NT2/D1 (cell line): Measurements from ENCODE around the gene CKS1B.

ENCODE experiments used
- DNase-seq: peaks from one replicate; pipeline ENCODE4 v3.0.0-alpha.2; 2011; ENCODE audit warnings: low read depth, low spot score
- H3K27me3 ChIP-seq: 2 replicates; pipeline ENCODE4 v1.6.0; 2011; ENCODE audit warnings: mild to moderate bottlenecking; ENCODE audit not compliant: insufficient read length, insufficient read depth
- H3K36me3 ChIP-seq: 2 replicates; pipeline ENCODE4 v1.6.1; 2011; ENCODE audit warnings: mild to moderate bottlenecking, low read length, mixed read lengths; ENCODE audit not compliant: insufficient read depth, insufficient read length
- H3K4me1 ChIP-seq: 2 replicates; pipeline ENCODE4 v1.5.1; 2011; ENCODE audit not compliant: insufficient read depth, insufficient read length
- H3K4me3 ChIP-seq: 2 replicates; pipeline ENCODE4 v1.5.1; 2011; ENCODE audit warnings: low read depth; ENCODE audit not compliant: insufficient read length
- H3K9ac ChIP-seq: 2 replicates; pipeline ENCODE4 v1.6.0; 2011; ENCODE audit warnings: low read depth; ENCODE audit not compliant: insufficient read length
- H3K9me3 ChIP-seq: 2 replicates; pipeline ENCODE4 v1.5.1; 2011; ENCODE audit warnings: mild to moderate bottlenecking, low read length; ENCODE audit not compliant: insufficient read depth
- SUZ12 ChIP-seq: IDR thresholded peaks from 2 replicates; pipeline ENCODE4 v1.6.1; 2011; ENCODE audit not compliant: insufficient read length, insufficient read depth; ENCODE audit errors: extremely low read depth
- YY1 ChIP-seq: IDR thresholded peaks from 2 replicates; pipeline ENCODE4 v1.6.1; 2011; ENCODE audit not compliant: insufficient read length, insufficient read depth
- ZNF274 ChIP-seq: IDR thresholded peaks from 2 replicates; pipeline ENCODE4 v1.6.1; 2011; ENCODE audit warnings: mild to moderate bottlenecking, low read depth, low read length

The CKS1B gene

GRCh38 chr1:154969246-154969645 lies 5.2 kb upstream of the CKS1B start:
- no peak for DNase-seq
- Histone ChIP-seq H3K36me3 (peaks cover 53% of the 10 kb centered on the region), H3K4me1 (peaks cover 20% of the 10 kb centered on the region), H3K9ac (peak overlapping the region; percentile 98), H3K4me3 (peak overlapping the region; percentile 77), H3K9me3 (no peaks in the 10 kb centered on the region), H3K27me3 (no peaks in the 10 kb centered on the region)
- TF ChIP-seq SUZ12 = no peak
- TF ChIP-seq ZNF274 = no peak
- no peak for TF ChIP-seq YY1

GRCh38 chr1:154969860-154970452 lies 4.5 kb upstream of the CKS1B start:
- Histone ChIP-seq H3K9ac (peak overlapping the region; percentile 98), H3K36me3 (peaks cover 46% of the 10 kb centered on the region), H3K4me1 (peaks cover 20% of the 10 kb centered on the region), H3K4me3 (peak overlapping the region; percentile 77), H3K27me3 (no peaks in the 10 kb centered on the region), H3K9me3 (no peaks in the 10 kb centered on the region)
- no peak for DNase-seq
- no peak for TF ChIP-seq ZNF274

GRCh38 chr1:154970631-154971340 lies 3.7 kb upstream of the CKS1B start, which contains the start of gene SHC1:
Gene SHC1, minus strand, starts transcription at chr1:154970747. Its CDS starts 221 bp downstream, at chr1:154970526.
- Histone ChIP-seq H3K27me3 (no peaks in the 10 kb centered on the region), H3K4me1 (peaks cover 20% of the 10 kb centered on the region), H3K9me3 (no peaks in the 10 kb centered on the region), H3K9ac (peak within 1 kb of the TSS; percentile 98), H3K36me3 (peaks cover 38% of the 10 kb centered on the region), H3K4me3 (peak within 1 kb of the TSS; percentile 77)
- TF ChIP-seq ZNF274 (no peak), YY1 (no peak), SUZ12 (no peak)
- peak; percentile 96 for DNase-seq

- no peak for DNase-seq
- H3K4me3 ChIP-seq = peak overlapping the region; percentile 77
- peaks cover 37% of the 10 kb centered on the region for H3K36me3 ChIP-seq
- peak overlapping the region; percentile 98 for H3K9ac ChIP-seq
- H3K27me3 ChIP-seq = no peaks in the 10 kb centered on the region
- peaks cover 20% of the 10 kb centered on the region for H3K4me1 ChIP-seq
- no peak for TF ChIP-seq SUZ12
- TF ChIP-seq ZNF274 = no peak
- no peak for TF ChIP-seq YY1
- H3K9me3 ChIP-seq = no peaks in the 10 kb centered on the region
Observed at GRCh38 chr1:154971341-154971998, 3.0 kb upstream of the CKS1B start.

GRCh38 chr1:154972213-154972516 lies 2.3 kb upstream of the CKS1B start:
- peaks cover 36% of the 10 kb centered on the region for H3K36me3 ChIP-seq
- peaks cover 23% of the 10 kb centered on the region for H3K4me1 ChIP-seq
- H3K4me3 ChIP-seq = peak overlapping the region; percentile 33
- H3K27me3 ChIP-seq = no peaks in the 10 kb centered on the region
- DNase-seq = no peak
- peak overlapping the region; percentile 93 for H3K9ac ChIP-seq
- TF ChIP-seq YY1 (no peak), SUZ12 (no peak), ZNF274 (no peak)
- H3K9me3 ChIP-seq = no peaks in the 10 kb centered on the region

GRCh38 chr1:154972517-154973343 lies 1.8 kb upstream of the CKS1B start:
- peak; percentile 99 for DNase-seq
- Histone ChIP-seq H3K4me1 (peaks cover 20% of the 10 kb centered on the region), H3K4me3 (peak overlapping the region; percentile 66), H3K36me3 (peaks cover 35% of the 10 kb centered on the region), H3K27me3 (no peaks in the 10 kb centered on the region), H3K9me3 (no peaks in the 10 kb centered on the region), H3K9ac (peak overlapping the region; percentile 93)
- TF ChIP-seq YY1 (no peak), SUZ12 (no peak), ZNF274 (no peak)
